Nephron progenitor cell (in vitro differentiated cells): Measurements from ENCODE around the gene SND1.

Source experiments
- DNase-seq: peaks from one replicate; pipeline ENCODE4 v3.0.0; 2021
- H3K27ac Mint-ChIP-seq: 2 replicates; pipeline ENCODE4 v1.8.0; 2021; ENCODE audit warnings: mild to moderate bottlenecking, moderate library complexity, mixed read lengths
- H3K27me3 Mint-ChIP-seq: 2 replicates; pipeline ENCODE4 v1.8.0; 2021; ENCODE audit warnings: mild to moderate bottlenecking, low read depth, mixed read lengths; ENCODE audit not compliant: poor library complexity
- H3K36me3 Mint-ChIP-seq: 2 replicates; pipeline ENCODE4 v1.8.0; 2021; ENCODE audit warnings: low read depth, mixed read lengths
- H3K4me1 Mint-ChIP-seq: 2 replicates; pipeline ENCODE4 v1.8.0; 2021; ENCODE audit warnings: mixed read lengths
- H3K4me3 Mint-ChIP-seq: 2 replicates; pipeline ENCODE4 v1.8.0; 2021; ENCODE audit warnings: mild to moderate bottlenecking, moderate library complexity, mixed read lengths
- H3K9me3 Mint-ChIP-seq: 2 replicates; pipeline ENCODE4 v1.8.0; 2021; ENCODE audit warnings: mild to moderate bottlenecking, moderate library complexity, mixed read lengths
- CTCF ChIP-seq: fragments of 200-600 bp; sonication (generic); IDR thresholded peaks from 2 replicates; pipeline ENCODE4 v1.5.0; 2021; ENCODE audit warnings: antibody characterized with exemption

SND1 gene

GRCh38 chr7:128003167-128003566 lies 351.2 kb downstream of the SND1 start:
- DNase-seq: no peak
- H3K27ac Mint-ChIP-seq: no peak overlapping the region
- no peak overlapping the region for H3K4me3 Mint-ChIP-seq
- H3K4me1 Mint-ChIP-seq: peaks cover 30% of the 10 kb centered on the region
- no peaks in the 10 kb centered on the region for H3K9me3 Mint-ChIP-seq
- no peaks in the 10 kb centered on the region for H3K27me3 Mint-ChIP-seq
- H3K36me3 Mint-ChIP-seq: peaks cover 8% of the 10 kb centered on the region
- no peak for TF ChIP-seq CTCF

GRCh38 chr7:128003787-128004186 lies 351.8 kb downstream of the SND1 start:
- peaks cover 8% of the 10 kb centered on the region for H3K36me3 Mint-ChIP-seq
- H3K4me3 Mint-ChIP-seq: no peak overlapping the region
- H3K9me3 Mint-ChIP-seq: no peaks in the 10 kb centered on the region
- no peak for DNase-seq
- H3K27me3 Mint-ChIP-seq: no peaks in the 10 kb centered on the region
- no peak for TF ChIP-seq CTCF
- H3K27ac Mint-ChIP-seq: no peak overlapping the region
- peaks cover 29% of the 10 kb centered on the region for H3K4me1 Mint-ChIP-seq

- Mint-ChIP-seq H3K36me3 (peaks cover 8% of the 10 kb centered on the region), H3K9me3 (no peaks in the 10 kb centered on the region), H3K27me3 (no peaks in the 10 kb centered on the region), H3K4me1 (peaks cover 23% of the 10 kb centered on the region), H3K4me3 (no peak overlapping the region), H3K27ac (no peak overlapping the region)
- no peak for TF ChIP-seq CTCF
- DNase-seq: no peak
Observed at GRCh38 chr7:128004623-128005022, 352.6 kb downstream of the SND1 start.

GRCh38 chr7:128005117-128005516 lies 353.1 kb downstream of the SND1 start:
- H3K36me3 Mint-ChIP-seq: peaks cover 8% of the 10 kb centered on the region
- H3K27ac Mint-ChIP-seq: peak overlapping the region; percentile 64

GRCh38 chr7:128005759-128006159 lies 353.8 kb downstream of the SND1 start:
- H3K36me3 Mint-ChIP-seq: peaks cover 6% of the 10 kb centered on the region
- peaks cover 23% of the 10 kb centered on the region for H3K4me1 Mint-ChIP-seq
- DNase-seq: no peak
- TF ChIP-seq CTCF: no peak
- H3K27me3 Mint-ChIP-seq: peaks cover 4% of the 10 kb centered on the region
- H3K27ac Mint-ChIP-seq: peak overlapping the region; percentile 64
- H3K4me3 Mint-ChIP-seq: no peak overlapping the region
- no peaks in the 10 kb centered on the region for H3K9me3 Mint-ChIP-seq

More at GRCh38 chr7:128005117-128005516, 353.1 kb downstream of the SND1 start:
- no peak for DNase-seq
- H3K27me3 Mint-ChIP-seq: peaks cover 2% of the 10 kb centered on the region
- H3K4me1 Mint-ChIP-seq: peaks cover 23% of the 10 kb centered on the region
- no peak for TF ChIP-seq CTCF
- no peaks in the 10 kb centered on the region for H3K9me3 Mint-ChIP-seq
- H3K4me3 Mint-ChIP-seq: no peak overlapping the region

GRCh38 chr7:128006550-128007302 lies 354.7 kb downstream of the SND1 start:
- H3K4me3 Mint-ChIP-seq: no peak overlapping the region
- H3K9me3 Mint-ChIP-seq: no peaks in the 10 kb centered on the region
- peaks cover 30% of the 10 kb centered on the region for H3K4me1 Mint-ChIP-seq
- no peak for TF ChIP-seq CTCF
- no peak for DNase-seq
- peaks cover 4% of the 10 kb centered on the region for H3K27me3 Mint-ChIP-seq
- H3K27ac Mint-ChIP-seq: peak overlapping the region; percentile 58
- no peaks in the 10 kb centered on the region for H3K36me3 Mint-ChIP-seq
